K562 (cell line): ENCODE measurements around the gene SERPIND1. TPM values are rescaled to one million over a fixed set of nuclear protein-coding genes. Genes with fewer than 3 reads are reported as not detected.

Source experiments
- ATAC-seq: fragments of 200-7000 bp; cut with Tn5 transposase; 3 replicates; pipeline ENCODE4 v1.9.1; 2020; ENCODE audit warnings: moderate library complexity
- BruUV-seq: library from RNA; stranded (reverse); fragments of 400-500 nt; replicated peaks from 2 replicates; lab custom pipeline; 2021; lab: Mats Ljungman, UMichigan
- CTCF ChIA-PET: fragments of 300-600 bp; formaldehyde crosslinking; extraction: SDS; loops from one replicate; lab custom pipeline; 2021; ENCODE audit warnings: low intra/inter-chr PET ratio; lab: Yijun Ruan, JAX
- POLR2A ChIA-PET: fragments of 300-600, 350-650 bp; sonication (Branson Sonifier 250); formaldehyde crosslinking; extraction: SDS; loops from one replicate; lab custom pipeline; 2021; ENCODE audit warnings: antibody characterized with exemption, inconsistent platforms; lab: Yijun Ruan, JAX
- DNase-seq, 4 experiments: peaks; one replicate each; pipeline versions ENCODE4 v3.0.0 to v3.0.0-alpha.2; 2011 to 2018; ENCODE audit warnings: low spot score in 3 of 4, mixed read lengths in 3 of 4; ENCODE audit errors: extremely low read depth in 1 of 4
- FAIRE-seq: peaks from 2 replicates; lab custom pipeline; 2011; peaks lifted over from hg19 to GRCh38; lab: Jason Lieb, UNC
- H2AFZ ChIP-seq: 2 replicates; pipeline ENCODE4 v1.6.0; 2011; ENCODE audit warnings: low read depth, low read length, control low read depth, inconsistent platforms
- H3K27ac ChIP-seq: fragments of 200-600 bp; 3 replicates; pipeline ENCODE4 v1.8.0; 2011; ENCODE audit warnings: low read depth, mild to moderate bottlenecking, control low read depth, inconsistent platforms, low read length, moderate library complexity, mixed read lengths; ENCODE audit errors: extremely low read depth
- H3K27me3 ChIP-seq, 2 experiments: fragments of 300-600 bp in 1 of 2; 2 replicates in 1 of 2; 3 replicates in 1 of 2; pipeline versions ENCODE4 v1.6.0 to v1.8.0; 2011; ENCODE audit warnings: inconsistent platforms in 2 of 2, low read length in 2 of 2, mild to moderate bottlenecking in 1 of 2, mixed read lengths in 1 of 2, moderate library complexity in 1 of 2; ENCODE audit not compliant: control insufficient read depth in 2 of 2, insufficient read depth in 2 of 2
- H3K36me3 ChIP-seq: fragments of 300-600 bp; 3 replicates; pipeline ENCODE4 v1.8.0; 2011; ENCODE audit warnings: mild to moderate bottlenecking, low read length, inconsistent platforms; ENCODE audit not compliant: control insufficient read depth, insufficient read depth
- H3K4me1 ChIP-seq, 2 experiments: fragments of 200-600 bp in 1 of 2; replicated peaks in 1 of 2; 2 replicates in 1 of 2; 3 replicates in 1 of 2; pipeline versions ENCODE4 v1.5.1 to v1.8.0; 2011; ENCODE audit warnings: inconsistent platforms in 2 of 2, low read length in 2 of 2, mild to moderate bottlenecking in 1 of 2, mixed read lengths in 1 of 2, moderate library complexity in 1 of 2; ENCODE audit not compliant: control insufficient read depth in 2 of 2, insufficient read depth in 2 of 2
- H3K4me2 ChIP-seq: 2 replicates; pipeline ENCODE4 v1.6.1; 2011; ENCODE audit warnings: low read length, control low read depth, inconsistent platforms, mixed read lengths; ENCODE audit not compliant: insufficient read depth
- H3K4me3 ChIP-seq: fragments of 200-600 bp; sonication (generic), shearing (Covaris generic); 2 replicates; pipeline ENCODE4 v1.5.1; 2016; ENCODE audit warnings: control low read depth, inconsistent platforms
- H3K79me2 ChIP-seq: fragments of 200-600 bp; 3 replicates; pipeline ENCODE4 v1.8.0; 2011; ENCODE audit warnings: low read length, inconsistent platforms; ENCODE audit not compliant: control insufficient read depth, insufficient read depth
- H3K9ac ChIP-seq, 2 experiments: 2 replicates each; pipeline versions ENCODE4 v1.6.0 to v1.6.1; 2011; ENCODE audit warnings: low read depth in 2 of 2, low read length in 2 of 2, control low read depth in 1 of 2, inconsistent platforms in 1 of 2, mild to moderate bottlenecking in 1 of 2, mixed read lengths in 1 of 2; ENCODE audit not compliant: insufficient read depth in 1 of 2
- H3K9me1 ChIP-seq: one replicate; pipeline ENCODE4 v1.6.0; 2011; ENCODE audit warnings: inconsistent platforms, mild to moderate bottlenecking, low read length, moderate library complexity; ENCODE audit not compliant: control insufficient read depth, insufficient read depth
- H3K9me3 ChIP-seq: replicated peaks from 2 replicates; pipeline ENCODE4 v1.5.1; 2011; ENCODE audit warnings: low read depth, low read length, inconsistent platforms; ENCODE audit not compliant: control insufficient read depth, insufficient read depth
- H4K20me1 ChIP-seq: replicated peaks from 2 replicates; pipeline ENCODE4 v1.6.1; 2011; ENCODE audit warnings: low read length, inconsistent platforms, mixed read lengths; ENCODE audit not compliant: control insufficient read depth, insufficient read depth
- EZH2 ChIP-seq: IDR thresholded peaks from 2 replicates; pipeline ENCODE4 v1.6.1; 2012; ENCODE audit warnings: low read depth, mild to moderate bottlenecking, inconsistent platforms, low read length, borderline replicate concordance
- NFE2L1 ChIP-seq: fragments of 450-650 bp; IDR thresholded peaks from 2 replicates; pipeline ENCODE4 v1.6.1; 2016; ENCODE audit warnings: missing genetic modification characterization, low read depth, mild to moderate bottlenecking, missing compliant biosample characterization, moderate library complexity, borderline replicate concordance
- PURB ChIP-seq: sonication (generic); formaldehyde crosslinking; IDR thresholded peaks from 2 replicates; pipeline ENCODE4 v1.9.0; 2021; ENCODE audit warnings: low read depth, mild to moderate bottlenecking, missing genetic modification reagents
- STAG1 ChIP-seq: sonication (generic); formaldehyde crosslinking; IDR thresholded peaks from 2 replicates; pipeline ENCODE4 v1.5.0; 2020; ENCODE audit warnings: missing genetic modification reagents, borderline replicate concordance
- ZNF217 ChIP-seq: sonication (generic); formaldehyde crosslinking; IDR thresholded peaks from 2 replicates; pipeline ENCODE4 v1.8.0; 2022; ENCODE audit warnings: mild to moderate bottlenecking, missing genetic modification reagents
- ZNF766 ChIP-seq: fragments of 200-800 bp; sonication (Bioruptor generic); conservative IDR thresholded peaks from 2 replicates; pipeline ENCODE4 v1.6.1; 2016; ENCODE audit warnings: missing genetic modification characterization, missing compliant biosample characterization
- WGBS: fragments of 100-300 bp; shearing (Covaris generic); methylation state at CpG from one replicate; pipeline ENCODE4 v1.1.6; 2016; ENCODE audit warnings: low coverage, mixed read lengths; ENCODE audit not compliant: insufficient coverage; ENCODE audit errors: missing lambda C conversion rate; 5-methylcytosine and 5-hydroxymethylcytosine counted together
- in situ Hi-C: fragments of 300-500 bp; cut with MboI; formaldehyde crosslinking; loops from 4 replicates; pipeline ENCODE4 v1.15.0; 2018; ENCODE audit warnings: inconsistent platforms, mixed read lengths
- intact Hi-C: fragments of 100-400 bp; cut with micrococcal nuclease; formaldehyde crosslinking; loops from 2 replicates; pipeline ENCODE4 v1.14.2; 2022
- polyA plus RNA-seq, 8 experiments: library from polyadenylated mRNA; depleted of rRNA in 4 of 8; stranded (reverse) in 5 of 8; unstranded in 3 of 8; fragments of >200 nt; fragmentation: Nextera tagmentation in 2 of 8; fragmentation: Illumina TruSeq in 1 of 8; extraction: Ambion mirVana in 2 of 8; extraction: Trizol in 1 of 8; gene quantifications; 2 replicates each; pipeline versions ENCODE4 v1.2.1 to v1.2.3, GENCODE V29; 2011 to 2014; ENCODE audit warnings: inconsistent platforms in 1 of 8, missing spikeins in 1 of 8
- total RNA-seq, 7 experiments: library from RNA; depleted of rRNA in 6 of 7; stranded (reverse); fragments of >200 nt in 6 of 7; fragmentation: Illumina TruSeq in 2 of 7; extraction: Trizol in 2 of 7; gene quantifications; 2 replicates each; pipeline versions ENCODE4 v1.2.1 to v1.2.3, GENCODE V29; 2011 to 2021; ENCODE audit warnings: low replicate concordance in 1 of 7
- TF ChIP-seq, protein P1 (sequence below): sonication (generic); formaldehyde crosslinking; IDR thresholded peaks from 2 replicates; pipeline ENCODE4 v1.5.0; 2020; ENCODE audit warnings: missing genetic modification reagents
- TF ChIP-seq, protein P2 (sequence below): fragments of 450-650 bp; IDR thresholded peaks from 2 replicates; pipeline ENCODE4 v1.6.1; 2017; ENCODE audit warnings: antibody characterized with exemption
- TF ChIP-seq, protein P3 (sequence below): fragments of 450-650 bp; IDR thresholded peaks from 2 replicates; pipeline ENCODE4 v1.7.0; 2016; ENCODE audit warnings: borderline replicate concordance
- TF ChIP-seq, protein P4 (sequence below): IDR thresholded peaks from 3 replicates; pipeline ENCODE4 v1.6.1; 2011; ENCODE audit warnings: borderline replicate concordance, mild to moderate bottlenecking; ENCODE audit not compliant: insufficient read length, insufficient read depth

The SERPIND1 gene
- total and polyA plus RNA-seq, 9 of the 15 experiments (the other 6 are each of a cell fraction or from before 2014, with no cell fraction given): 0.04 to 0.11 (median 0.09) TPM; not detected in 6

DNA sequence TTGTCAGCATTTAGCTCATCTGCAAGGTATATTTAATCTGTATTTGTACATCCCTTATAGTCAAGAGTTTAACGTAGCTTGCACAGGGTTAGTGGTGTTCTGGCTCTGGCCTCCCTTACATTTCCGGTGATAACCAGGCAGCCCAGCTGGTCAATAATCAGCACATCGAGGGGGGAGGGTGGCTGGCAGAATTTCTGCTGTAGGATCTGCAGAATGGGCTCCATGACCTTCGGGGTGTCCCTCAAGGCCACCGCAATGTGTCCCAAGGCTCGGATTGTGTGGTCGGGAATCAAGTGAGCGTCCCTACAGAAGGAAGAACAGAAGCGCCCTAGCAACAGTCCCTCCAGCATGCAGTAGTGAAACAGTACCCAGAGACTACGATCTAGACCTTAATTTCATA lies 25.1 kb downstream of the SERPIND1 start:
- no peaks in the 10 kb centered on the region for H3K9me3 ChIP-seq
- BruUV-seq: no TSS peak
- no peak overlapping the region for H3K9ac ChIP-seq
- H3K79me2 ChIP-seq: no peaks in the 10 kb centered on the region
- H3K9me1 ChIP-seq: peaks cover 6% of the 10 kb centered on the region
- H4K20me1 ChIP-seq: 0 out of 2 replicates have a peak, but pooled peaks cover 6% of the 10 kb centered on the region
- no peaks in the 10 kb centered on the region for H3K27me3 ChIP-seq
- peaks cover 89% of the 10 kb centered on the region for H3K36me3 ChIP-seq
- no peak for DNase-seq
- 0 out of 5 replicates have a peak, but pooled peaks cover 0 to 3% of the 10 kb centered on the region in 2 experiments for H3K4me1 ChIP-seq
- no peak overlapping the region for H3K4me3 ChIP-seq
- ChIA-PET CTCF (no interaction called here), POLR2A (interaction anchor here (0.7 to 1.9 kb wide), 11 partner anchors 9 to 152 kb away, joined by 3 to 9 read pairs (median 3); no protein-coding TSS in a partner anchor)
- intact Hi-C loops: no loop called here
- ATAC-seq: no peak
- in situ Hi-C loops: loop anchor here (25.0 kb wide), 2 partner anchors 338 to 1962 kb away; no protein-coding TSS in a partner anchor
- WGBS: 83% methylated on average over 10 of the region's 10 CpGs
- no peak overlapping the region for H3K4me2 ChIP-seq
- no peak overlapping the region for H2AFZ ChIP-seq
- no peak for FAIRE-seq
- no peak overlapping the region for H3K27ac ChIP-seq
- TF ChIP-seq PURB (CRISPR knock-in tag) (no peak), STAG1 (CRISPR knock-in tag) (peak; percentile 30), NFE2L1 (tag) (no peak), ZNF766 (no peak), EZH2 (no peak), ZNF217 (CRISPR knock-in tag) (no peak)
- TF ChIP-seq, protein P1, sequence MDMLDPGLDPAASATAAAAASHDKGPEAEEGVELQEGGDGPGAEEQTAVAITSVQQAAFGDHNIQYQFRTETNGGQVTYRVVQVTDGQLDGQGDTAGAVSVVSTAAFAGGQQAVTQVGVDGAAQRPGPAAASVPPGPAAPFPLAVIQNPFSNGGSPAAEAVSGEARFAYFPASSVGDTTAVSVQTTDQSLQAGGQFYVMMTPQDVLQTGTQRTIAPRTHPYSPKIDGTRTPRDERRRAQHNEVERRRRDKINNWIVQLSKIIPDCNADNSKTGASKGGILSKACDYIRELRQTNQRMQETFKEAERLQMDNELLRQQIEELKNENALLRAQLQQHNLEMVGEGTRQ (CRISPR knock-in tag): peak; percentile 12; the same call in 1 of the 2 replicates
- TF ChIP-seq, protein P2, sequence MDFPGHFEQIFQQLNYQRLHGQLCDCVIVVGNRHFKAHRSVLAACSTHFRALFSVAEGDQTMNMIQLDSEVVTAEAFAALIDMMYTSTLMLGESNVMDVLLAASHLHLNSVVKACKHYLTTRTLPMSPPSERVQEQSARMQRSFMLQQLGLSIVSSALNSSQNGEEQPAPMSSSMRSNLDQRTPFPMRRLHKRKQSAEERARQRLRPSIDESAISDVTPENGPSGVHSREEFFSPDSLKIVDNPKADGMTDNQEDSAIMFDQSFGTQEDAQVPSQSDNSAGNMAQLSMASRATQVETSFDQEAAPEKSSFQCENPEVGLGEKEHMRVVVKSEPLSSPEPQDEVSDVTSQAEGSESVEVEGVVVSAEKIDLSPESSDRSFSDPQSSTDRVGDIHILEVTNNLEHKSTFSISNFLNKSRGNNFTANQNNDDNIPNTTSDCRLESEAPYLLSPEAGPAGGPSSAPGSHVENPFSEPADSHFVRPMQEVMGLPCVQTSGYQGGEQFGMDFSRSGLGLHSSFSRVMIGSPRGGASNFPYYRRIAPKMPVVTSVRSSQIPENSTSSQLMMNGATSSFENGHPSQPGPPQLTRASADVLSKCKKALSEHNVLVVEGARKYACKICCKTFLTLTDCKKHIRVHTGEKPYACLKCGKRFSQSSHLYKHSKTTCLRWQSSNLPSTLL: no peak
- TF ChIP-seq, protein P3, sequence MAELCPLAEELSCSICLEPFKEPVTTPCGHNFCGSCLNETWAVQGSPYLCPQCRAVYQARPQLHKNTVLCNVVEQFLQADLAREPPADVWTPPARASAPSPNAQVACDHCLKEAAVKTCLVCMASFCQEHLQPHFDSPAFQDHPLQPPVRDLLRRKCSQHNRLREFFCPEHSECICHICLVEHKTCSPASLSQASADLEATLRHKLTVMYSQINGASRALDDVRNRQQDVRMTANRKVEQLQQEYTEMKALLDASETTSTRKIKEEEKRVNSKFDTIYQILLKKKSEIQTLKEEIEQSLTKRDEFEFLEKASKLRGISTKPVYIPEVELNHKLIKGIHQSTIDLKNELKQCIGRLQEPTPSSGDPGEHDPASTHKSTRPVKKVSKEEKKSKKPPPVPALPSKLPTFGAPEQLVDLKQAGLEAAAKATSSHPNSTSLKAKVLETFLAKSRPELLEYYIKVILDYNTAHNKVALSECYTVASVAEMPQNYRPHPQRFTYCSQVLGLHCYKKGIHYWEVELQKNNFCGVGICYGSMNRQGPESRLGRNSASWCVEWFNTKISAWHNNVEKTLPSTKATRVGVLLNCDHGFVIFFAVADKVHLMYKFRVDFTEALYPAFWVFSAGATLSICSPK: no peak
- TF ChIP-seq, protein P4, sequence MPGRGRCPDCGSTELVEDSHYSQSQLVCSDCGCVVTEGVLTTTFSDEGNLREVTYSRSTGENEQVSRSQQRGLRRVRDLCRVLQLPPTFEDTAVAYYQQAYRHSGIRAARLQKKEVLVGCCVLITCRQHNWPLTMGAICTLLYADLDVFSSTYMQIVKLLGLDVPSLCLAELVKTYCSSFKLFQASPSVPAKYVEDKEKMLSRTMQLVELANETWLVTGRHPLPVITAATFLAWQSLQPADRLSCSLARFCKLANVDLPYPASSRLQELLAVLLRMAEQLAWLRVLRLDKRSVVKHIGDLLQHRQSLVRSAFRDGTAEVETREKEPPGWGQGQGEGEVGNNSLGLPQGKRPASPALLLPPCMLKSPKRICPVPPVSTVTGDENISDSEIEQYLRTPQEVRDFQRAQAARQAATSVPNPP: no peak
